K562 (cell line): ENCODE data around the gene BICD1. TPM values are rescaled to one million over a fixed set of nuclear protein-coding genes. Genes with fewer than 3 reads are reported as not detected.

ENCODE experiments used
- ATAC-seq: fragments of 200-7000 bp; cut with Tn5 transposase; 3 replicates; pipeline ENCODE4 v1.9.1; 2020; ENCODE audit warnings: moderate library complexity
- BruUV-seq: library from RNA; stranded (reverse); fragments of 400-500 nt; replicated peaks from 2 replicates; lab custom pipeline; 2021; lab: Mats Ljungman, UMichigan
- CTCF ChIA-PET: fragments of 300-600 bp; formaldehyde crosslinking; extraction: SDS; loops from one replicate; lab custom pipeline; 2021; ENCODE audit warnings: low intra/inter-chr PET ratio; lab: Yijun Ruan, JAX
- POLR2A ChIA-PET: fragments of 300-600, 350-650 bp; sonication (Branson Sonifier 250); formaldehyde crosslinking; extraction: SDS; loops from one replicate; lab custom pipeline; 2021; ENCODE audit warnings: antibody characterized with exemption, inconsistent platforms; lab: Yijun Ruan, JAX
- DNase-seq, 4 experiments: peaks; one replicate each; pipeline versions ENCODE4 v3.0.0 to v3.0.0-alpha.2; 2011 to 2018; ENCODE audit warnings: low spot score in 3 of 4, mixed read lengths in 3 of 4; ENCODE audit errors: extremely low read depth in 1 of 4
- FAIRE-seq: peaks from 2 replicates; lab custom pipeline; 2011; peaks lifted over from hg19 to GRCh38; lab: Jason Lieb, UNC
- H2AFZ ChIP-seq: 2 replicates; pipeline ENCODE4 v1.6.0; 2011; ENCODE audit warnings: low read depth, low read length, control low read depth, inconsistent platforms
- H3K27ac ChIP-seq: fragments of 200-600 bp; 3 replicates; pipeline ENCODE4 v1.8.0; 2011; ENCODE audit warnings: low read depth, mild to moderate bottlenecking, control low read depth, inconsistent platforms, low read length, moderate library complexity, mixed read lengths; ENCODE audit errors: extremely low read depth
- H3K27me3 ChIP-seq, 2 experiments: fragments of 300-600 bp in 1 of 2; 2 replicates in 1 of 2; 3 replicates in 1 of 2; pipeline versions ENCODE4 v1.6.0 to v1.8.0; 2011; ENCODE audit warnings: inconsistent platforms in 2 of 2, low read length in 2 of 2, mild to moderate bottlenecking in 1 of 2, mixed read lengths in 1 of 2, moderate library complexity in 1 of 2; ENCODE audit not compliant: control insufficient read depth in 2 of 2, insufficient read depth in 2 of 2
- H3K36me3 ChIP-seq: fragments of 300-600 bp; 3 replicates; pipeline ENCODE4 v1.8.0; 2011; ENCODE audit warnings: mild to moderate bottlenecking, low read length, inconsistent platforms; ENCODE audit not compliant: control insufficient read depth, insufficient read depth
- H3K4me1 ChIP-seq, 2 experiments: fragments of 200-600 bp in 1 of 2; replicated peaks in 1 of 2; 2 replicates in 1 of 2; 3 replicates in 1 of 2; pipeline versions ENCODE4 v1.5.1 to v1.8.0; 2011; ENCODE audit warnings: inconsistent platforms in 2 of 2, low read length in 2 of 2, mild to moderate bottlenecking in 1 of 2, mixed read lengths in 1 of 2, moderate library complexity in 1 of 2; ENCODE audit not compliant: control insufficient read depth in 2 of 2, insufficient read depth in 2 of 2
- H3K4me2 ChIP-seq: 2 replicates; pipeline ENCODE4 v1.6.1; 2011; ENCODE audit warnings: low read length, control low read depth, inconsistent platforms, mixed read lengths; ENCODE audit not compliant: insufficient read depth
- H3K4me3 ChIP-seq: fragments of 200-600 bp; sonication (generic), shearing (Covaris generic); 2 replicates; pipeline ENCODE4 v1.5.1; 2016; ENCODE audit warnings: control low read depth, inconsistent platforms
- H3K79me2 ChIP-seq: fragments of 200-600 bp; 3 replicates; pipeline ENCODE4 v1.8.0; 2011; ENCODE audit warnings: low read length, inconsistent platforms; ENCODE audit not compliant: control insufficient read depth, insufficient read depth
- H3K9ac ChIP-seq, 2 experiments: 2 replicates each; pipeline versions ENCODE4 v1.6.0 to v1.6.1; 2011; ENCODE audit warnings: low read depth in 2 of 2, low read length in 2 of 2, control low read depth in 1 of 2, inconsistent platforms in 1 of 2, mild to moderate bottlenecking in 1 of 2, mixed read lengths in 1 of 2; ENCODE audit not compliant: insufficient read depth in 1 of 2
- H3K9me1 ChIP-seq: one replicate; pipeline ENCODE4 v1.6.0; 2011; ENCODE audit warnings: inconsistent platforms, mild to moderate bottlenecking, low read length, moderate library complexity; ENCODE audit not compliant: control insufficient read depth, insufficient read depth
- H3K9me3 ChIP-seq: replicated peaks from 2 replicates; pipeline ENCODE4 v1.5.1; 2011; ENCODE audit warnings: low read depth, low read length, inconsistent platforms; ENCODE audit not compliant: control insufficient read depth, insufficient read depth
- H4K20me1 ChIP-seq: replicated peaks from 2 replicates; pipeline ENCODE4 v1.6.1; 2011; ENCODE audit warnings: low read length, inconsistent platforms, mixed read lengths; ENCODE audit not compliant: control insufficient read depth, insufficient read depth
- ATF7 ChIP-seq: fragments of 450-650 bp; IDR thresholded peaks from 2 replicates; pipeline ENCODE4 v1.7.1; 2014; ENCODE audit warnings: mild to moderate bottlenecking, moderate library complexity
- CHD4 ChIP-seq: fragments of 200-600 bp; sonication (generic); IDR thresholded peaks from 3 replicates; pipeline ENCODE4 v1.6.1; 2012; ENCODE audit warnings: low read depth, mild to moderate bottlenecking, mixed read lengths, low read length, inconsistent platforms; ENCODE audit not compliant: insufficient read depth, insufficient replicate concordance, poor library complexity, severe bottlenecking
- HNRNPLL ChIP-seq: fragments of 200-400 bp; formaldehyde crosslinking; IDR thresholded peaks from 2 replicates; pipeline ENCODE4 v1.6.1; 2017; ENCODE audit warnings: low read length, low read depth, mild to moderate bottlenecking; ENCODE audit not compliant: poor library complexity, severe bottlenecking
- SMAD2 ChIP-seq: fragments of 150-350 bp; IDR thresholded peaks from 2 replicates; pipeline ENCODE4 v1.6.1; 2014; ENCODE audit warnings: low read depth, mild to moderate bottlenecking, low read length
- WGBS: fragments of 100-300 bp; shearing (Covaris generic); methylation state at CpG from one replicate; pipeline ENCODE4 v1.1.6; 2016; ENCODE audit warnings: low coverage, mixed read lengths; ENCODE audit not compliant: insufficient coverage; ENCODE audit errors: missing lambda C conversion rate; 5-methylcytosine and 5-hydroxymethylcytosine counted together
- in situ Hi-C: fragments of 300-500 bp; cut with MboI; formaldehyde crosslinking; loops from 4 replicates; pipeline ENCODE4 v1.15.0; 2018; ENCODE audit warnings: inconsistent platforms, mixed read lengths
- intact Hi-C: fragments of 100-400 bp; cut with micrococcal nuclease; formaldehyde crosslinking; loops from 2 replicates; pipeline ENCODE4 v1.14.2; 2022
- polyA plus RNA-seq, 8 experiments: library from polyadenylated mRNA; depleted of rRNA in 4 of 8; stranded (reverse) in 5 of 8; unstranded in 3 of 8; fragments of >200 nt; fragmentation: Nextera tagmentation in 2 of 8; fragmentation: Illumina TruSeq in 1 of 8; extraction: Ambion mirVana in 2 of 8; extraction: Trizol in 1 of 8; gene quantifications; 2 replicates each; pipeline versions ENCODE4 v1.2.1 to v1.2.3, GENCODE V29; 2011 to 2014; ENCODE audit warnings: inconsistent platforms in 1 of 8, missing spikeins in 1 of 8
- total RNA-seq, 7 experiments: library from RNA; depleted of rRNA in 6 of 7; stranded (reverse); fragments of >200 nt in 6 of 7; fragmentation: Illumina TruSeq in 2 of 7; extraction: Trizol in 2 of 7; gene quantifications; 2 replicates each; pipeline versions ENCODE4 v1.2.1 to v1.2.3, GENCODE V29; 2011 to 2021; ENCODE audit warnings: low replicate concordance in 1 of 7

The BICD1 gene
- total and polyA plus RNA-seq, 9 of the 15 experiments (the other 6 are each of a cell fraction or from before 2014, with no cell fraction given) = 3.5 to 21.1 (median 12.5) TPM

DNA sequence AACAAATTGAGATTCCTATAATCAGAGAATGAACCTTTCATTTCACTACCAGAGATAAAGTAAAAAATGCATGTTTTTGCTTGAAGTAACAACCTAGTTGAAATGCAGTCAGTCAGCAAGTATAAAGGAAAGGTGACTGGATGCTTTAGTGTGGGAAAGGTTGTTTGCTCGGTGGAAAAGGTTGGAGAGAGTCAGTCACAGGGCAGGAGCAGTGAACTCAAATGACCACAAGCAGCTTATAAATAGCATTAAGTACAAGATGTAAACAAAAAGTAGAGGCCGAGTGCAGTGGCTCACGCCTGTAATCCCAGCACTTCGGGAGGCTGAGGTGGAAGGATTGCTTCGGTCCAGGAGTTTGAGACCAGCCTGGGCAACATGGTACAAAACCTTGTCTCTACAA, 194.6 kb downstream of the BICD1 start:
- ATAC-seq = no peak
- intact Hi-C loops (no loop called here), in situ Hi-C loops (loop anchor here (10.0 kb wide), 1 partner anchor 616 kb away; no protein-coding TSS in a partner anchor)
- no peak for FAIRE-seq
- H4K20me1 ChIP-seq = no peaks in the 10 kb centered on the region
- POLR2A ChIA-PET = interaction anchor here (0.6 kb wide), 1 partner anchor 59 kb away, joined by 4 read pairs; no protein-coding TSS in a partner anchor
- peaks cover 0 to 2% of the 10 kb centered on the region in 2 experiments; a peak in 1 of 5 replicates for H3K4me1 ChIP-seq
- H3K79me2 ChIP-seq = no peaks in the 10 kb centered on the region
- no peaks in the 10 kb centered on the region for H3K9me3 ChIP-seq
- no peak overlapping the region for H3K4me2 ChIP-seq
- 78% methylated on average over 5 of the region's 5 CpGs for WGBS
- H2AFZ ChIP-seq = no peak overlapping the region
- H3K4me3 ChIP-seq = no peak overlapping the region
- no peak overlapping the region for H3K27ac ChIP-seq
- CTCF ChIA-PET = interaction anchor here (1.2 kb wide), 1 partner anchor 240 kb away, joined by 3 read pairs; no protein-coding TSS in a partner anchor
- no peaks in the 10 kb centered on the region for H3K27me3 ChIP-seq
- TF ChIP-seq HNRNPLL (no peak), CHD4 (no peak), SMAD2 (no peak), ATF7 (no peak)
- TF ChIP-seq, all 486 proteins: peak for 0
- DNase-seq = no peak
- no TSS peak for BruUV-seq
- H3K9ac ChIP-seq = no peak overlapping the region
- no peaks in the 10 kb centered on the region for H3K9me1 ChIP-seq
- no peaks in the 10 kb centered on the region for H3K36me3 ChIP-seq
